Neural cell (in vitro differentiated cells): ENCODE measurements around the gene TMEM250. TPM values are rescaled to one million over a fixed set of nuclear protein-coding genes. Genes with fewer than 3 reads are reported as not detected.

Experiments used
- H2AFZ ChIP-seq: fragments of 200-600, 300-800 bp; sonication (generic), shearing (Covaris generic); 2 replicates; pipeline ENCODE4 v1.6.0; 2014; ENCODE audit warnings: low read depth, mild to moderate bottlenecking, antibody characterized with exemption, low read length, moderate library complexity
- H3F3A ChIP-seq: fragments of 200-600 bp; shearing (Covaris generic); 2 replicates; pipeline ENCODE4 v1.6.1; 2016; ENCODE audit warnings: mild to moderate bottlenecking, moderate library complexity, mixed read lengths, antibody characterized with exemption, low read length; ENCODE audit not compliant: insufficient read depth, poor library complexity, severe bottlenecking
- H3K27ac ChIP-seq: fragments of 200-600, 300-800 bp; sonication (generic), shearing (Covaris generic); 2 replicates; pipeline ENCODE4 v1.5.1; 2014; ENCODE audit warnings: mild to moderate bottlenecking, low read length, moderate library complexity
- H3K27me3 ChIP-seq: fragments of 300-800, 200-600 bp; sonication (generic), shearing (Covaris generic); 2 replicates; pipeline ENCODE4 v1.6.0; 2014; ENCODE audit warnings: mild to moderate bottlenecking, low read depth, low read length, moderate library complexity; ENCODE audit not compliant: insufficient read depth
- H3K36me3 ChIP-seq: fragments of 300-800, 200-600 bp; sonication (generic), shearing (Covaris generic); 2 replicates; pipeline ENCODE4 v1.5.1; 2014; ENCODE audit warnings: mild to moderate bottlenecking, antibody characterized with exemption, low read length, moderate library complexity; ENCODE audit not compliant: insufficient read depth
- H3K4me2 ChIP-seq: fragments of 300-800, 200-600 bp; sonication (generic), shearing (Covaris generic); 2 replicates; pipeline ENCODE4 v1.6.0; 2014; ENCODE audit warnings: mild to moderate bottlenecking, low read length
- H3K4me3 ChIP-seq: fragments of 300-800, 200-600 bp; sonication (generic), shearing (Covaris generic); 2 replicates; pipeline ENCODE4 v1.5.1; 2014; ENCODE audit warnings: mild to moderate bottlenecking, low read length, moderate library complexity
- H3K79me2 ChIP-seq: fragments of 200-600 bp; shearing (Covaris generic); replicated peaks from 2 replicates; pipeline ENCODE4 v1.6.0; 2014; ENCODE audit warnings: mild to moderate bottlenecking, low read length, moderate library complexity; ENCODE audit not compliant: insufficient read depth
- H3K9ac ChIP-seq: fragments of 300-800, 200-600 bp; sonication (generic), shearing (Covaris generic); 2 replicates; pipeline ENCODE4 v1.6.1; 2016; ENCODE audit warnings: mild to moderate bottlenecking, low read length, mixed read lengths
- H3K9me2 ChIP-seq: fragments of 200-600 bp; shearing (Covaris generic); 2 replicates; pipeline ENCODE4 v1.6.1; 2016; ENCODE audit warnings: mild to moderate bottlenecking, low read length, mixed read lengths; ENCODE audit not compliant: insufficient read depth
- H3K9me3 ChIP-seq: fragments of 200-600, 300-800 bp; sonication (generic), shearing (Covaris generic); 2 replicates; pipeline ENCODE4 v1.6.1; 2016; ENCODE audit warnings: mild to moderate bottlenecking, mixed run types, low read length, moderate library complexity, mixed read lengths
- H4K20me1 ChIP-seq: fragments of 200-600 bp; shearing (Covaris generic); 2 replicates; pipeline ENCODE4 v1.6.1; 2016; ENCODE audit warnings: mild to moderate bottlenecking, mixed run types; ENCODE audit not compliant: insufficient read depth
- EP300 ChIP-seq: fragments of 450-650 bp; conservative IDR thresholded peaks from 2 replicates; pipeline ENCODE4 v1.6.1; 2014; ENCODE audit warnings: antibody characterized with exemption, mild to moderate bottlenecking, moderate library complexity; ENCODE audit not compliant: poor library complexity, severe bottlenecking
- EZH2 ChIP-seq: fragments of 200-600, 300-800 bp; shearing (Covaris generic), sonication (generic); IDR thresholded peaks from 2 replicates; pipeline ENCODE4 v1.6.1; 2014; ENCODE audit warnings: antibody characterized with exemption, low read length, borderline replicate concordance, mild to moderate bottlenecking; ENCODE audit not compliant: insufficient read depth, poor library complexity, severe bottlenecking
- MXI1 ChIP-seq: fragments of 450-650 bp; conservative IDR thresholded peaks from 2 replicates; pipeline ENCODE4 v1.6.1; 2014; ENCODE audit warnings: antibody characterized with exemption, mild to moderate bottlenecking; ENCODE audit not compliant: poor library complexity, severe bottlenecking
- POLR2AphosphoS5 ChIP-seq: IDR thresholded peaks from 2 replicates; pipeline ENCODE4 v1.6.1; 2012
- RAD21 ChIP-seq: fragments of 450-650 bp; conservative IDR thresholded peaks from 2 replicates; pipeline ENCODE4 v1.6.1; 2014; ENCODE audit warnings: antibody characterized with exemption, mild to moderate bottlenecking, moderate library complexity
- SMC3 ChIP-seq: fragments of 450-650 bp; conservative IDR thresholded peaks from 2 replicates; pipeline ENCODE4 v1.6.1; 2014; ENCODE audit warnings: antibody characterized with exemption, mild to moderate bottlenecking, moderate library complexity; ENCODE audit not compliant: poor library complexity
- TAF1 ChIP-seq: IDR thresholded peaks from 2 replicates; pipeline ENCODE4 v1.6.1; 2012; ENCODE audit warnings: low read depth
- polyA plus RNA-seq: library from polyadenylated mRNA; depleted of rRNA; stranded (reverse); fragments of >200 nt; gene quantifications from 2 replicates; pipeline ENCODE4 v1.2.3, GENCODE V29; 2014
- TF ChIP-seq, protein P1 (sequence below): fragments of 450-650 bp; IDR thresholded peaks from 2 replicates; pipeline ENCODE4 v1.5.1; 2014; ENCODE audit warnings: antibody characterized with exemption, mild to moderate bottlenecking, moderate library complexity; ENCODE audit not compliant: poor library complexity, severe bottlenecking
- TF ChIP-seq, protein P2 (sequence below): IDR thresholded peaks from 2 replicates; pipeline ENCODE4 v1.6.1; 2012; ENCODE audit warnings: borderline replicate concordance

TMEM250 gene
- polyA plus RNA-seq, 1 donor from 2014 or later, result 15.0 TPM

DNA sequence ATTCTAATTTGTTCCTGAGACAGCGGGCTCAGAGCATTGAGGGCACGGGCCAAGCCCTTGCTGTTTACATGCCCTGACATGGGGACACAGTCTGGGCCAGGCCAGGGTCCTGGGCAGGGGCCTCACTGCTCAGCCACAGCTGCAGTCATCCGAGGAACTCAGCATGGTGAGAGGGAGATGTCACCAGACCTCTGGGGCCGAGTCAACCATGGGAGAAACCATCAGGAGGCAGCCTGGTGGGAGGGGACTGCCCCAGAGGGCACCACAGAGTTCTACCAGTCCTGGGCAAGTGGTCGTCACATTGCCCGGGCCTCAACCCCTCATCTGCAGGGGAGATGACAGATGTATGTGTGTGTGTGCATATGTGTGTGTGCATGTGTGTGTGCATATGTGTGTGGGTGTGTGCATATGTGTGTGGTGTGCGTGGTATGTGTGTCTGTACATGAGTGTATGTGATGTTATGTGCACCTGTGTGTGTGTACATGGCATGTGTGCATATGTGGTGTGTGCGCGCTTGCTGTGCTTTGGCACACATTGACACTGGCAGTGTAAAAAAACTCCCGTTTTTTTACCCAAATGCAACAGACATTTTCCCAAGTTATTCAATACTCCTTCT is 42.4 kb upstream of the TMEM250 start:
- Histone ChIP-seq H3K9me2 (no peaks in the 10 kb centered on the region), H3K4me3 (no peak overlapping the region), H3K27me3 (no peaks in the 10 kb centered on the region), H3K36me3 (no peaks in the 10 kb centered on the region), H3F3A (no peaks in the 10 kb centered on the region), H3K9ac (no peak overlapping the region), H2AFZ (no peak overlapping the region), H4K20me1 (no peaks in the 10 kb centered on the region), H3K4me2 (no peak overlapping the region), H3K9me3 (peaks cover 3% of the 10 kb centered on the region), H3K79me2 (no peaks in the 10 kb centered on the region), H3K27ac (no peak overlapping the region)
- TF ChIP-seq RAD21 (no peak), EZH2 (no peak), SMC3 (no peak), EP300 (no peak), POLR2AphosphoS5 (no peak), TAF1 (no peak), MXI1 (no peak)
- TF ChIP-seq, protein P1, sequence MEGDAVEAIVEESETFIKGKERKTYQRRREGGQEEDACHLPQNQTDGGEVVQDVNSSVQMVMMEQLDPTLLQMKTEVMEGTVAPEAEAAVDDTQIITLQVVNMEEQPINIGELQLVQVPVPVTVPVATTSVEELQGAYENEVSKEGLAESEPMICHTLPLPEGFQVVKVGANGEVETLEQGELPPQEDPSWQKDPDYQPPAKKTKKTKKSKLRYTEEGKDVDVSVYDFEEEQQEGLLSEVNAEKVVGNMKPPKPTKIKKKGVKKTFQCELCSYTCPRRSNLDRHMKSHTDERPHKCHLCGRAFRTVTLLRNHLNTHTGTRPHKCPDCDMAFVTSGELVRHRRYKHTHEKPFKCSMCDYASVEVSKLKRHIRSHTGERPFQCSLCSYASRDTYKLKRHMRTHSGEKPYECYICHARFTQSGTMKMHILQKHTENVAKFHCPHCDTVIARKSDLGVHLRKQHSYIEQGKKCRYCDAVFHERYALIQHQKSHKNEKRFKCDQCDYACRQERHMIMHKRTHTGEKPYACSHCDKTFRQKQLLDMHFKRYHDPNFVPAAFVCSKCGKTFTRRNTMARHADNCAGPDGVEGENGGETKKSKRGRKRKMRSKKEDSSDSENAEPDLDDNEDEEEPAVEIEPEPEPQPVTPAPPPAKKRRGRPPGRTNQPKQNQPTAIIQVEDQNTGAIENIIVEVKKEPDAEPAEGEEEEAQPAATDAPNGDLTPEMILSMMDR, result no peak
- TF ChIP-seq, protein P2, sequence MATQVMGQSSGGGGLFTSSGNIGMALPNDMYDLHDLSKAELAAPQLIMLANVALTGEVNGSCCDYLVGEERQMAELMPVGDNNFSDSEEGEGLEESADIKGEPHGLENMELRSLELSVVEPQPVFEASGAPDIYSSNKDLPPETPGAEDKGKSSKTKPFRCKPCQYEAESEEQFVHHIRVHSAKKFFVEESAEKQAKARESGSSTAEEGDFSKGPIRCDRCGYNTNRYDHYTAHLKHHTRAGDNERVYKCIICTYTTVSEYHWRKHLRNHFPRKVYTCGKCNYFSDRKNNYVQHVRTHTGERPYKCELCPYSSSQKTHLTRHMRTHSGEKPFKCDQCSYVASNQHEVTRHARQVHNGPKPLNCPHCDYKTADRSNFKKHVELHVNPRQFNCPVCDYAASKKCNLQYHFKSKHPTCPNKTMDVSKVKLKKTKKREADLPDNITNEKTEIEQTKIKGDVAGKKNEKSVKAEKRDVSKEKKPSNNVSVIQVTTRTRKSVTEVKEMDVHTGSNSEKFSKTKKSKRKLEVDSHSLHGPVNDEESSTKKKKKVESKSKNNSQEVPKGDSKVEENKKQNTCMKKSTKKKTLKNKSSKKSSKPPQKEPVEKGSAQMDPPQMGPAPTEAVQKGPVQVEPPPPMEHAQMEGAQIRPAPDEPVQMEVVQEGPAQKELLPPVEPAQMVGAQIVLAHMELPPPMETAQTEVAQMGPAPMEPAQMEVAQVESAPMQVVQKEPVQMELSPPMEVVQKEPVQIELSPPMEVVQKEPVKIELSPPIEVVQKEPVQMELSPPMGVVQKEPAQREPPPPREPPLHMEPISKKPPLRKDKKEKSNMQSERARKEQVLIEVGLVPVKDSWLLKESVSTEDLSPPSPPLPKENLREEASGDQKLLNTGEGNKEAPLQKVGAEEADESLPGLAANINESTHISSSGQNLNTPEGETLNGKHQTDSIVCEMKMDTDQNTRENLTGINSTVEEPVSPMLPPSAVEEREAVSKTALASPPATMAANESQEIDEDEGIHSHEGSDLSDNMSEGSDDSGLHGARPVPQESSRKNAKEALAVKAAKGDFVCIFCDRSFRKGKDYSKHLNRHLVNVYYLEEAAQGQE, result no peak

DNA sequence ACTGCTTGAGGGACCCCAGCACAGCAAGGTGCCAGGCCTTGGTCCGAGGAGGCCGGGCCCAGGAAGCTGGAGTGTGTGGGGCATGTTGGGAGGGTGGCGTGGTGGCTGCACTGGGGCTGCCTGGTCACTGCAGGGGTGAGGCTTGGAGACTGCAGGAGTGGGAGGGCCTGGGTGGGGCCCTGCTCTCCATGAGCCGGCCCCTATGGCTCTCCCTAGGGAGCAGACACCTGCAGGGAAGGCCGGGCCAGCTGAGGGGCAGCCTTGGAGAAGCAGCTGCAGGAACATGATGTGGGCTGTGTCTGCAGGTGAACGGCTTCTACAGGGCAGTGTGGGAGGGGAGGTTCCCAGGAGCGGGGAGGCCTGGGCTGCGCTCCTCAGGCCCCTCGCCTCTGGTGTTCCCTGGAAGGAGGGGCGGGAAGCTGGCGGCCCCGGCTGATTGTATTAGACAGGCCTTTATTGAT is 41.7 kb upstream of the TMEM250 start:
- TF ChIP-seq, protein P1, result no peak
- TF ChIP-seq POLR2AphosphoS5 (no peak), EZH2 (no peak), SMC3 (no peak), MXI1 (no peak), TAF1 (no peak)
- TF ChIP-seq, protein P2, result no peak
- Histone ChIP-seq H3K27me3 (no peaks in the 10 kb centered on the region), H4K20me1 (no peaks in the 10 kb centered on the region), H3F3A (no peaks in the 10 kb centered on the region), H3K9me2 (no peaks in the 10 kb centered on the region), H3K9ac (no peak overlapping the region), H3K4me2 (no peak overlapping the region), H2AFZ (no peak overlapping the region), H3K9me3 (peaks cover 3% of the 10 kb centered on the region), H3K79me2 (no peaks in the 10 kb centered on the region), H3K27ac (no peak overlapping the region), H3K4me3 (no peak overlapping the region), H3K36me3 (no peaks in the 10 kb centered on the region)
